Transverse colon (tissue), 4 donors: Measurements from ENCODE around the gene PLET1. TPM values are rescaled to one million over a fixed set of nuclear protein-coding genes. Genes with fewer than 3 reads are reported as not detected.

ENCODE experiments used
- DNase-seq: peaks from one replicate; pipeline ENCODE4 v3.0.0-alpha.2; 2019
- H3K27ac ChIP-seq, 4 donors: fragments of 200-600 bp; sonication (generic); 2 replicates each; pipeline ENCODE4 v1.5.1; 2016 to 2018; ENCODE audit warnings: inconsistent platforms in 4 of 4
- H3K27me3 ChIP-seq: fragments of 200-600 bp; sonication (generic); 2 replicates; pipeline ENCODE4 v1.5.1; 2017; ENCODE audit warnings: inconsistent platforms
- H3K36me3 ChIP-seq, 4 donors: fragments of 200-600 bp; sonication (generic); 2 replicates each; pipeline ENCODE4 v1.5.1; 2017 to 2019; ENCODE audit warnings: inconsistent platforms in 4 of 4
- H3K4me1 ChIP-seq, 4 donors: fragments of 200-600 bp; sonication (generic); 2 replicates each; pipeline ENCODE4 v1.5.1; 2017 to 2020; ENCODE audit warnings: inconsistent platforms in 4 of 4
- H3K4me3 ChIP-seq, 4 donors: fragments of 200-600 bp; sonication (generic); 1 replicate in 1 of 4; 2 replicates in 3 of 4; pipeline versions ENCODE4 v1.5.1 to v1.6.1; 2017 to 2019; ENCODE audit warnings: inconsistent platforms in 4 of 4
- H3K9me3 ChIP-seq, 2 donors: fragments of 200-600 bp; sonication (generic); 2 replicates each; pipeline ENCODE4 v1.5.1; 2017 to 2019; ENCODE audit warnings: inconsistent platforms in 2 of 2
- EP300 ChIP-seq: sonication (generic); formaldehyde crosslinking; IDR thresholded peaks from one replicate; pipeline ENCODE4 v1.6.1; 2017; ENCODE audit warnings: antibody characterized with exemption, low read depth
- POLR2A ChIP-seq: fragments of 450-650 bp; IDR thresholded peaks from one replicate; pipeline ENCODE4 v1.6.1; 2016; ENCODE audit warnings: antibody characterized with exemption, mild to moderate bottlenecking, moderate library complexity
- POLR2AphosphoS5 ChIP-seq, 3 donors: sonication (generic); formaldehyde crosslinking; IDR thresholded peaks; one replicate each; pipeline ENCODE4 v1.6.1; 2016; ENCODE audit warnings: antibody characterized with exemption in 3 of 3
- WGBS, 2 donors: methylation state at CpG; one replicate each; pipeline ENCODE4 v1.1.5; 2018; ENCODE audit warnings: low coverage in 1 of 2; 5-methylcytosine and 5-hydroxymethylcytosine counted together
- in situ Hi-C, 4 donors: fragments of 200-750 bp; cut with MboI; loops; one replicate each; pipeline versions ENCODE4 v1.15.0 to v1.15.1; 2017; ENCODE audit warnings: low sequenced_read_pairs in 3 of 4, low pct_ligation_motif_present in 1 of 4, low pct_unique_long_range_greater_than_20kb in 1 of 4
- intact Hi-C: fragments of 100-400 bp; cut with DNase I; formaldehyde crosslinking; loops from one replicate; pipeline ENCODE4 v1.15.1; 2023; ENCODE audit warnings: low total_unique reads
- total RNA-seq, 4 donors: library from RNA; depleted of rRNA; stranded (reverse); fragments of >200 nt; gene quantifications; one replicate each; pipeline ENCODE4 v1.1.0, GENCODE V29; 2016
- TF ChIP-seq, protein P1 (sequence below), 5 experiments: fragments of 200-600 bp in 3 of 5; fragments of 450-650 bp in 2 of 5; sonication (generic) in 3 of 5; IDR thresholded peaks; 1 replicate in 2 of 5; 2 replicates in 3 of 5; pipeline ENCODE4 v1.5.1; 2016 to 2017; ENCODE audit warnings: antibody characterized with exemption in 5 of 5, inconsistent platforms in 3 of 5, mild to moderate bottlenecking in 2 of 5, moderate library complexity in 1 of 5

PLET1 gene
- total RNA-seq, 4 donors from 2014 or later, result not detected

DNA sequence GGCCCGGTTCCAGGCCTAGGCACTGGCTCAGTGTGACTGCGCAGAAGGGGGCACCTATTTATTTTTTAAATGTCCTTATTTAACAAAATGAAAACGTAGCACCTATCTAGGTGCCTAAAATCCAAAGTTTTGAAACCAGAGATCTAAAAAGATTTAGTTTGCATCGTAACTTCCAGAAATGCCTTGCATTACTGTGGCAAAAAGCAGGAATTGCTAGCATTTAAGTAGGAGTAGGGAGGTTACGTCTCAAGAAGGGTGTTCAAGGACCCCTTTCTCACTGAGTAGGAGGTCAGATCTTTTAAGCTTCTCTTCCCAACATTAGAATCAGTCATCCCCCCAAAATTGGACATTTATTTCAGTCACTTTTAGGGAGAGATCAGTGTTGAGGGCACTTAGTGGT, 7.7 kb upstream of the PLET1 start:
- Histone ChIP-seq H3K36me3 (no peaks in the 10 kb centered on the region), H3K27me3 (no peaks in the 10 kb centered on the region), H3K4me1 (peaks cover 0 to 3% (median 3%) of the 10 kb centered on the region in 4 donors), H3K9me3 (no peaks in the 10 kb centered on the region), H3K4me3 (no peak overlapping the region), H3K27ac (no peak overlapping the region)
- 76 to 94% methylated on average over 5 of the region's 5 CpGs for WGBS, 2 donors
- in situ Hi-C loops, result no loop called here
- intact Hi-C loops, result no loop called here
- TF ChIP-seq EP300 (no peak), POLR2AphosphoS5 (IDR thresholded peaks at IDR 0.05) (no peak), POLR2A (no peak)
- TF ChIP-seq, protein P1, sequence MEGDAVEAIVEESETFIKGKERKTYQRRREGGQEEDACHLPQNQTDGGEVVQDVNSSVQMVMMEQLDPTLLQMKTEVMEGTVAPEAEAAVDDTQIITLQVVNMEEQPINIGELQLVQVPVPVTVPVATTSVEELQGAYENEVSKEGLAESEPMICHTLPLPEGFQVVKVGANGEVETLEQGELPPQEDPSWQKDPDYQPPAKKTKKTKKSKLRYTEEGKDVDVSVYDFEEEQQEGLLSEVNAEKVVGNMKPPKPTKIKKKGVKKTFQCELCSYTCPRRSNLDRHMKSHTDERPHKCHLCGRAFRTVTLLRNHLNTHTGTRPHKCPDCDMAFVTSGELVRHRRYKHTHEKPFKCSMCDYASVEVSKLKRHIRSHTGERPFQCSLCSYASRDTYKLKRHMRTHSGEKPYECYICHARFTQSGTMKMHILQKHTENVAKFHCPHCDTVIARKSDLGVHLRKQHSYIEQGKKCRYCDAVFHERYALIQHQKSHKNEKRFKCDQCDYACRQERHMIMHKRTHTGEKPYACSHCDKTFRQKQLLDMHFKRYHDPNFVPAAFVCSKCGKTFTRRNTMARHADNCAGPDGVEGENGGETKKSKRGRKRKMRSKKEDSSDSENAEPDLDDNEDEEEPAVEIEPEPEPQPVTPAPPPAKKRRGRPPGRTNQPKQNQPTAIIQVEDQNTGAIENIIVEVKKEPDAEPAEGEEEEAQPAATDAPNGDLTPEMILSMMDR (IDR thresholded peaks at IDR 0.05), result no peak
- no peak for DNase-seq

DNA sequence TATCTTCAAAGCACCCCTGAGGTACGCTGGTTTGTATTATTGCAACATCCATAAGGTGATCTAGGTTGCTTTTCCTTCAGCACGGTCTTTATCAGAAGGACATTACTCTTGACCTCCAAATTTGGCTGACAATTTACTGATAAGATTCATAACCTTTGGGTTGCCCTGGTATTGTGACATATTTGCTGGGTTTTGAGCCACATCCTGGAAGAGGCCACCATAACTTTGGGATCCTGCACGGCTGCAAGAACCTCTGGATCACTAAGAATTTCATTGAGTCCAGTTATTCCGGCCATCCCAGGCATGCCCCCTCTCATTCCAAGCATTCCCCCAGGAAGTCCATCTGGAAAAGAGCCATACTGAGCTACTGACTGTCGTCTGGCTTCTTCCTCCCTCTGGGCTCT, 6.5 kb upstream of the PLET1 start:
- Histone ChIP-seq H3K4me3 (no peak overlapping the region), H3K4me1 (peaks cover 0 to 3% (median 3%) of the 10 kb centered on the region in 4 donors), H3K9me3 (no peaks in the 10 kb centered on the region), H3K27me3 (no peaks in the 10 kb centered on the region), H3K27ac (no peak overlapping the region), H3K36me3 (no peaks in the 10 kb centered on the region)
- DNase-seq, result no peak
- WGBS, 2 donors, result 56 to 57% methylated on average over 3 to 5 of the region's 5 CpGs
- TF ChIP-seq EP300 (no peak), POLR2A (no peak), POLR2AphosphoS5 (IDR thresholded peaks at IDR 0.05) (no peak)
- in situ Hi-C loops (no loop called here), intact Hi-C loops (no loop called here)

DNA sequence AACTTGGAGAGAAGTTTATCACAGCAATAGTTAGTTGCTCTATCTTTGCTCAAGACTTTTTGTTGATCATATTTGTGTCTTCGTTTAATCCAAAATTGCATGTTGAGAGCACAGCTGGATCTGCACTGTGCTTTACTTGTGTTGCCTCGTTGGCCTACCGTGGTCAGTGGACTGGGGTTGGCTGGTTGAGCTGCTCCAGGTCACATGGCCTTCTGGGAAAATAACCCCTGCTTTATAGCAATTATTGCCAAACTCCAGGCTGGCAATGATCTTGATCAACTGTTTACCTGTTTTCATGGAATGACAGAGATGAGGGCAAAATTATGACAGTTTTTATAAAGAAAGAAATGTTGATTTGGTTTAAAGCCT, 5.7 kb upstream of the PLET1 start:
- TF ChIP-seq, protein P1 (IDR thresholded peaks at IDR 0.05), result no peak
- TF ChIP-seq EP300, result no peak
- no peak for TF ChIP-seq POLR2A
- no peak for TF ChIP-seq POLR2AphosphoS5 (IDR thresholded peaks at IDR 0.05)
- Histone ChIP-seq H3K36me3 (no peaks in the 10 kb centered on the region), H3K27ac (peak overlapping the region in 3 of 4 donors; percentile 0 to 31 (median 22)), H3K4me3 (no peak overlapping the region), H3K9me3 (no peaks in the 10 kb centered on the region), H3K4me1 (peaks cover 0 to 3% (median 3%) of the 10 kb centered on the region in 4 donors), H3K27me3 (no peaks in the 10 kb centered on the region)
- intact Hi-C loops, result no loop called here
- DNase-seq, result no peak
- whole genome bisulfite sequencing, 2 donors, result 72% methylated on average over 3 of the region's 3 CpGs; no CpG with 5 or more reads in 1 of the 2 donors
- in situ Hi-C loops, result no loop called here

DNA sequence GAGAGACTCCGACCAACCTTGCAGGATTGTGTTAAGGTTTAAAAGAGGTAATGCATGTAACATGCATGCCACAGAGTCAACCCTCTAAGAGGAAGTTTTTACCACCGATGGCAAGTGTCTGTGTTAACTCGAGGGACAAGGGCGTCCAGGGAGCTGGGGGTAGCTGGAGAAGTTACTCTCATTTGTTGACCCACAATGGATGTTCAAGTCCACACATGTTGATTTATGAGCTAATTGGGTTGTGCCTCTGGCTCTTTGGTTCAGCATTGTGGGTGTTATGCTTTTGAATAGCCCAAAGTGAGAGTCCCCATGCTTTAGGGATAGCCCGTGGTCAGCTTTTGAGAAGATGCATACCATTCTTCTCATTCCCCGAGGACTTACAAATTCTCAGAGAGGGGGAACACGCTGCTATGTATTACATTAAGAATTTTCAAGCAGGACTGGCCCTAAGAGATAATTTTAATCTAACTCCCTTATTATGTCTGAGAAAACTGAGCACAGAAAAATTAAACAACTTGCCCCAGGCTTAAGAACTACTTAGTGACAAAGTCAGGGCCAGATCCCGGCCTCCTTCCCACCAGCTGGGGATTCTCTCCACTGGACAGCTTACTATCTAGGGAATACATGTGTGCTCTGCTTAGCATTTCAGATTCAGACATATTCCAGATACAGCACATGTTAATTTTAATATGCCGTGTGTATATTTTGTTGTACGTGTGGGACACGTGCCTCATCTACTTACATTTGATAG, 5.2 kb upstream of the PLET1 start:
- Histone ChIP-seq H3K27ac (peak overlapping the region in 2 of 4 donors; percentile 22 to 31), H3K9me3 (no peaks in the 10 kb centered on the region), H3K4me1 (peaks cover 0 to 3% (median 3%) of the 10 kb centered on the region in 4 donors), H3K4me3 (no peak overlapping the region), H3K36me3 (no peaks in the 10 kb centered on the region), H3K27me3 (no peaks in the 10 kb centered on the region)
- WGBS, 2 donors, result 52 to 80% methylated on average over 2 to 11 of the region's 11 CpGs
- in situ Hi-C loops, result no loop called here
- DNase-seq, result no peak
- intact Hi-C loops, result no loop called here
- no peak for TF ChIP-seq POLR2A
- no peak for TF ChIP-seq EP300
- TF ChIP-seq, protein P1 (IDR thresholded peaks at IDR 0.05), result no peak
- peak in 1 of 3 donors; percentile 87 for TF ChIP-seq POLR2AphosphoS5 (IDR thresholded peaks at IDR 0.05)
